OCI-M2 (cell line): Measurements from ENCODE around the gene ZBED3.

Source experiments
- DNase-seq: peaks from one replicate; lab custom pipeline; 2025; ENCODE audit not compliant: unreplicated experiment; lab: John Stamatoyannopoulos, UW

Gene ZBED3

DNA sequence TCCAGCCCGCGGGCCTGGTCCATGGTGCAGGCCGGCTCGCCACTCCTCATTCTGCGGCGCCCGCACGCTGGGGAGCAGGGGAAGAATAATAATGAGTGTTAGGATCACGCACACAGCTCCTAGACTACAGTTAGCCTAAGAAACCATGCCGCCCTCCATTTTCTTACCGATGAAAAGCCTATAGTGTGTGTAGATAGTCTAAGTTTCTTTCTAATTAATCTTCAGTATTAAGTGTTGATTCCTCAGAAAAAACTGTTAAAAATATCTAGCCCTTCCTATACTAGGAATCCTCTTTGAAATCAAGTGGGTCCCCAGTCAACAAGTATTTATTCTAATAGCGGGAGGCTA is 9.3 kb downstream of the ZBED3 start:
- DNase-seq: no peak

DNA sequence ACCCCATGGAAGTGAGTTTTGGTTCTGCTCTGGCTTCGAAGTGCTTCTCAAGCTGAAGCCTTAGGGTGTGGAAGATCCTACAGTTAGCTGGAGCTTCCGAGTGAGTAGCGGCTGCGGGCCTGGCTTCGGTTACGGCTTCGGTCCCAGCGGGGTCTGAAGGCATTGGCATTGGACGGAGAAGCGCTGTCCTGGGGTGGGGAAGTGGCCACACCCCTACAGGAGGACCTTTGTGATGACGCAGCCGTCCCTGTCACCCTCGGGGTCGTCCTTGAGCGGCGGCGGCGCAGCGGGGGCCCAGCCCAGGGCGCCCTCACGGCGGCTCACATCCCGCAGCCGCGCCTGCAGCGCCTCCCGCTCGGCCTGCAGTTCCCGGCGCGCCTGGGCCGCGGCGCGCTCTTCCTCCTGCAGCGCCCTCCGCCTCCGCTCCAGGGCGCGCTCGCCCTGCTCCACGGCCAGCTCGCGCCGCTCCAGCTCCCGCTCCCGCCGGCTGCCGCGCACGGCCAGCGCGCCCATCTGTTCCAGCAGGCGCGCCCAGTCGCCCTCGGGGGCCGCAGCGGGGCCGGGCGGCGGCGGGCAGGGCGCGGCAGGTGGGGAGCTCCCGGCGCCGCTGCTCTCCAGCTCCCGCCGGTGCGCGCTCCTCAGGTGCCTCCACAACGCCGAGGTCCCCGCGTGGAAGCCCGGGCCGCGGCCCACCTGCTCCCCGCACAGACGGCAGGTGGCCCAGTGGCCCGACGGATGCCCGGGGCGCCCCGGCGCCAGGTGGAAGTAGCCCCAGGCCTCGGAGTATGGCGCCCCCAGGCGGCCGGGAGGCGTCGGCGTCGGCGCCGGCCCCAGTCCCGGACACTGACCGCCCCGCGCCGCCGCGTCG is 9.9 kb downstream of the ZBED3 start:
- DNase-seq: peak; percentile 25

DNA sequence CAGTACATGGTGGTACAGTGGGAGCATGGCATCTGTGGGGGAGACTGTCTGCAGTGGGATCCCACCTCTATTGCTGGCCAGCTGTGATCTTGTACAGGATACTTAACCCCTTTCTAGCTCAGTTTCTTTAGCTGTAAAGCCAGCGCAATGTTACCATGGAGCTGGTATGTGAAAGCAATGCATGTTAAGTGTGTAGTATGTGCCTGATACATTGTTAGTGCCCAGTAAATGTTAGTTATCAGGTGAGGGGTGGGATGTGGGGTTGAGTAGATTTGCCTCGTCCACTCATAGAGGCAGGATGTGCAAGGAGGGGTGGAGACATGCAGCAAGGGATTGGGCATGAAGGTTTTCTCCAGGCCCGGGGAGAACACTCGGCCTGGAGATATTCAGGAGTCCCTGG is 12.3 kb downstream of the ZBED3 start:
- no peak for DNase-seq

DNA sequence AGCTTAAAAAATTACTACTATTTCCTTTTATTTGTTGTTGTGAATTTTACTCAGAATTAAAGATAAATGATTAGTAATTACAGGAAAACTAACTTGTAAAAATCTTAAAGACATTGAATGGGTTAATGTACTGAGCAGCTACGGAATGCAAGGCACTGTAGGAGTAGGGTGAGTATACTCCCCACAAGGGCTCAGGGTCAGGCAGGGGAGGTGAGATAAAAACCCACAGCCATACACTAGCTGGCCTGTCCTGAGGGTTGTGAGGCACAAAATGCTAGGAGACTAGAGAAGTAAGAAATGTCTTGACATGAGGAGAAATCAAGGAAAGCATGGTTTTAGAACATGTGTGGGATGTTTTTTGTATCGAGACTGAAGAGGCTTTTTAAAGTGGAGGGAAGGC is 13.4 kb downstream of the ZBED3 start:
- no peak for DNase-seq

DNA sequence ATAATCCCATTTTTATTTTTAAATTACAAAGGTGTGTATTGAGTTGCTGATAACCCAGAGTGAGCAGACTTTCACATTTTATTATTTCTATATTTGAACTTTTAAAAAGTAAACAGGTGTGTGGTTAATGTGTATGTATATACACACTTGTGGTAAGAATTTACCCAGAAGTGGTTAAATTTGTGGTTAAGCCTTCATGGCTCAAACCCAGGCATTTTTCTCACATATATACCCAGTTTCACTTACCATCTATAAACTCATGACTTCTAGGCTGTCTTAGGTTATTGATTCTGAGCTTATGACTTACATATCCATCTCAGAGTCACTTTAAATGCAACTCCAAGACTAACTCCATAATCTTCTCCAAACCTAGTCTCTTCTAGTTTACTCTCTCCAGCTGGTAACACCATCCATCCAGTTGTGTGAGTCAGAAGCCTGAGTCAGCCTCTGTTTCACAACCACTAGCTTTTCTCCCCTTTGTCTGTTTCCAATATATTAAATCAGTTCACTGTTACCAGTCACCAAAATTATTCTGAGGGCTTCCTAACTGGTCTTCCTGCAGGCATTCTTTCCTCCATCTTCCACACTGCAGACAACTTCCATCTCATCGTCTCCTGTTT is 20.2 kb downstream of the ZBED3 start:
- DNase-seq: no peak

DNA sequence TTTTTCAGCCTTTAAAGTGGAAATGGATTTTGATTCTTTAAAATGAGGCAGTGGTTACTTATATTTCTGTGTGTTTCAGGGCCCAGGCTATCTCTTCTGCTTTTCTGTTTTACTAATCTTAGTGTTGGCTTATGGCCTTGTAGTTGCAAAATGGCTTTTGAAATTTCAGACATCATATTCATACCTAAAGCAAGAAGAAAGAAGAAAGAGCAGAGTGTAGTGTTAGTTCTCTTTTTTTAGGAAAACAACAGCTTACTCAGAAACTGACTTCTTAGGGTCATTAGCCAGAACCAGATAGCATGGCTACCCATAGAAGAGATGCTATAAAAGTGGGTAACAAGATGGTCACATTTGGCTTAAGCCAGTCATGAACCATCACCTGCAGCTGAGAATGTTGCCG is 20.9 kb downstream of the ZBED3 start:
- no peak for DNase-seq

DNA sequence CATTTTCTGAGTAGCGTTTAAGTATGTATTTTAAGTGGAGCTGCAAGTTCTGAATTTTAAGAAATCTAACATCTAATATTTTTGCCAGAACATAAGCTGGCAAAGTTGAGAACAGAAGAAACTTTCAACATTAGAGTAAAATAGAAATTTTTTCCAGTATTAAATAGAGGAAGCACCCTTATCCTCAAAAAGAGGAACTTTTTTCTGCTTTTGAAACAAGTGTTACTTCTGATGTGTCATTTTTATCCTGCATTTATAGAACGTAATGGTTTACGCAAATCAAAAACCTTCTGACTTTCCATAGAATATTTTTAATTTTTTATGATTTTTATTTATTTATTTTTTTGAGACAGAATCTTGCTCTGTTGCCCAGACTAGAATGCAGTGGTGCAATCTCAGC is 21.8 kb downstream of the ZBED3 start:
- DNase-seq: no peak

DNA sequence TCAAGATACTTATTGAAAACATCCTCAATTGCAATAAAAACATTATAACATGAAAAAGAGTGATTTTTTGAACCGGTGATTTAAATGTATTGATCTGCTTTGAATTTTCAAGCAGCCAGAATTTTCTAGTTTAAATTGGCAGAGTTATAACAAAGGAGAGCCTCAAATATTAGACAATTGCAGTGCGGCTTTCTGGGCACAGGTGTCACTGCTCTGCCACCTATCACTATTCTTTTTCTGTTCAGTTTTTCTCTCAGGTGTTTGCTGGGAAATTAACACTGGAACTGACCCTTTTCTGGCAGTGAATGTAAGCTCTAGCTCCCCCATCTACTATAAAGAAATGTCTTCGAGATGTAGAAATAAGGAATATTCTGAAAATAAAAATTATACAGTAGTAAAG is 23.0 kb downstream of the ZBED3 start:
- DNase-seq: no peak

DNA sequence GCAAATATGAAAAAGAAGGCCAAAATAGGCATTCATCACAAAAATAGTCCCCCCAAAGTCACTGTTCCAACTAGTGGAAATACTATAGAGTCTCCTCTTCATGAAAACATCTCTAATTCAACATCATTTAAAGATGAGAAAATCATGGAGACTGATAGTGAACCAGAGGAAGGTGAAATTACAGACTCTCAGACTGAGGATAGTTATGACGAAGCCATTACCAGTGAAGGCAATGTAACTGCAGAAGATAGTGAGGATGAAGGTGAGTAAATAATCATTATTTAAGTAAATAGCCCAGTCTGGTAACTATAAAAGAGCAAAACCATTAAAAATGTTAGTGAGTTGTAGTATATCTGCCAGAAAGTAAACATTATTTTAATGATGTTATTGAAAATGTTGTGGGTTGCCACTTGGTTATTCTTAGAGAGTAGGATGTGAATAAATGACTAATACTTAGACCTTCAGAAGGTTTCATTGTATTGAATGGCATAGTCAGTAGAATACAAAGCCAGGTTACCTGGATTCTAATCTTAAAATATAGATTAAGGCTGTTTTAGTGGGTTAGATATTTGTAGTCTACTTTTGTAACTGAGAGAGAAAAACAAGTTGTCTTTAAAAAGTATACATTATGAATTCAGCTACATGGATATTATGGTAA is 40.5 kb downstream of the ZBED3 start:
- DNase-seq: no peak

DNA sequence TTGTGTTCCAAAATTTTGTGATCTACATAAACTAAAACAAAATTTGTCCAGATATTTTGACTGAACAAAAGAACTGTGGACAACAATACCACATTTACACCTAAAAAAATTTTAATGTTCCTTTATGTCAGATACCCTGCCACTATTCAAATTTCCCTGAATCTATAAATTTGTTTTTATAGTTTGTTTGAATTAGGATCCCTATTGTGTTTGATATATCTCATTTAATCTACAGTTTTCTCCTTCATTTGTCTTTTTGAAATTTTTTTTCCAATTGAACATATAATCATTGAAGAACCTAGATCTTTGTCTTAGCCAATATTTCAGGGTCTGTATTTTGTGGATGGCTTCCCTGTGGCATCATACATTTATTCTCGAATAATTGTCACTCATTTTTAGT is 51.1 kb downstream of the ZBED3 start:
- no peak for DNase-seq

DNA sequence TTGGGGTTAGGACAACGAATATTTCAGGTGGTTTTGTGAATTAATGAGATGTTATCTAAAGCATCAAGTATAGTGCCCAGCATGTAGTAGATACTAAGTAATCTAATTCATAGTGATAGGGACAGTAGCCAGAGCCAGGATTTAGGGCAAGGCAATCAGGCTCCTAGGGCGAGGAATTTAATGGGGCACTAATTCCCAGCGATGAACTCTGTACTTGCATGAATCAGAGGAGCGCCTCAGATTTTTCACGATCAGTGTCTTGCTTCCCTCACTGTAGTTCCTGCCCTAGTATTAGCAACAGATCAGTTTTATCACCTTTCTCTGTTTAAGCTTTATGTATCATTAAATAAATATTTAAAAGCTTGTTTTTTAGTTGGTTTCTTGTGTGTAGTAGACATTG is 53.7 kb downstream of the ZBED3 start:
- no peak for DNase-seq

DNA sequence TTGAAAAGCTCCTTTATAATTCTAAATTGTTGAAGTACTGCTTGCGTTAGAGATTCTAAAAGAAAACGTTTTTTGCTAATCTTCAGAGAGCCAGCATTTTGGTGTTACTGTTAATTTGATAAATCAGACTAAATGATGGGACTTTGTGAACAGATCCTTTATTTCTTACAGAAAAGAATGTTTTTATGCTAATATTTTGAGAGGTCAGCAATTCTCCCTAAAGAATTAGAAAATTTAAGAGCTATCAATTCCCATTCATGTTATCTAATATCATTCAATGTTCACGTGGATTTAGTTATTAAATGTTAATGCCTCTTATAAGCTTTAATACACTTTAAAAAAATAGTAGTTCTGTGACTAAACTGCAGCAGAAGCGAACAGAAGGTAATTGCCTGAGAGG is 54.5 kb downstream of the ZBED3 start:
- no peak for DNase-seq

DNA sequence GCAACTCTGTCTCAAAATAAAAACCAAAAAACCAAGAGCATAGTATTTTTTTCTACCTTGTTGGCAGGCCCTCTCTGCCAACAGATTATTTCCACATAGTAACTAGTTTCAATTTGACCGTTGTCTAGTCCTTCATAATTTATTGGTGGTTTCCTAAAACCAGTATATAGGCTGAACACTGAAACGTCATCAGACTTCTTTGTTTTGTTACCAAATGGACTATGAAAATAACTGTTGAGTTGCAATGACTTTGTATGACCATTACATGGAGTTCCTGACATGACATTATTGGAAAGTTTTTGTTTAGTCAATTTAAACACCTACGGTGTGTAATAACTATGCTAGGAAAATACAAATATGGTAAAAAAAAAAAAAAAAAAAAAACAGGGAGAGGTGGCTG is 55.2 kb downstream of the ZBED3 start:
- DNase-seq: no peak

DNA sequence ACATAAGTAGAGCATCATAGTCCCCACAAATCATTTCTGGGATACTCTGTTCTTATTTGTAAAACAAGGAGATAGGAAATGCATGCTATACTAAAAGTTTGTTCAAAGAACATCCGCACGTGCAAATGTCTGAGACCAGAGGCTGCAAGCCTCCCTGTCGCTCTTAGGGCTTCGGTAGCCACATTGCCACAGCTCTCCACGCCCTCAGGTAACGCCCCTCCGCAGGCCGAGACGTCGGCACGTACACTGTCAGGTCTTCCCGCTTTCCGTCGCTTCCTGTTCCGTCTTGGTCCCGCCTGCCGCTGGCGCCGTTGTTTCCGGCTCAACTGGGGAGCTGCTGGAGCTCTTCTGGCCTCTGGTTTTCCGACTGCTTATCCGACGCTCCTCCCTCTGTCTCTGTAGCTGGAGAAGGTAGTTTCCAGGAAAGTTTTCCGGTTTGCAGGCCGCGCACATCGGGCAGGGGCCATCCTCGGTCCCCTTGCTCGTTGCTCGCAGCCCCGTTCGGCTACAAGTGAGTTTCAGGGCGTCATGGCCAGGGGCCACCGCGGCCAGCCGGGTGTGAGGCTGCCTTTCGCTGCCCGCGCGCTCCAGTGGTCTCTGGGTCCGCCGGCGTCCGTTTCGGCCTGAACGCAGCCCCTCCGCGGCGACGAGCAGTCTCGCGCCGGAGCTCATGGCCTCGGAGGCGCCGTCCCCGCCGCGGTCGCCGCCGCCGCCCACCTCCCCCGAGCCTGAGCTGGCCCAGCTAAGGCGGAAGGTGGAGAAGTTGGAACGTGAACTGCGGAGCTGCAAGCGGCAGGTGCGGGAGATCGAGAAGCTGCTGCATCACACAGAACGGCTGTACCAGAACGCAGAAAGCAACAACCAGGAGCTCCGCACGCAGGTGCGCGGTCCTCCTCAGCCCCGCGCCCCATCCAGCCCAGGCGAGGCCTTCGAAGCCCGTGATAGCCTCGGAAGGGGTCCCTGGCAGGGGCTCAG is 56.7 kb downstream of the ZBED3 start, which contains the start of gene AGGF1:
AGGF1 (plus strand) TSS at position 308 of the 975 bp plus-strand sequence; CDS start at position 671, 363 bp downstream.
- peak; percentile 67 for DNase-seq

DNA sequence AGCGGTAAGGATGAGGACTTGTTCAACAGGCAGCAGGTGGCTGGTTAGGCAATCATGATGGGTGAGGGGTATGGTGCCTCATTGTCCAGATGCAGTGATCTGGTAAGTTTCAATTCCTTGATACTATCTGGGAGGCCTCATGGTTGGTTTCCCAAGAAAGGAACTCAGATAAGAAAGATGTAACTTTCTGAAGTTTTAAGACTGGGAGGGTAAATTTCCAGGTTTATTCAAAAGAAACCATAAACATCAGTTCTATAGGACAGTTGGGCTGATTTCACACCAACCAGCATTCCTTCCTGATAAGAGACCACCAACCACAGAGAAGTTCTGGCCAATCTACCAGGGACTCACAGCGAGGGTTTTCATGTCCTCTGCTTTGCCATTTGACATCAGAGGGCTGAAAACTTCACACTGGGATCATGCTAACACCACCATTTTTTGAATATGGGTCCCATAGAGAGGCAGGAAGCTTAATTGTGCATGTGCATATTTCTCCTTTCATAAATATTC is 57.7 kb downstream of the ZBED3 start:
- no peak for DNase-seq

DNA sequence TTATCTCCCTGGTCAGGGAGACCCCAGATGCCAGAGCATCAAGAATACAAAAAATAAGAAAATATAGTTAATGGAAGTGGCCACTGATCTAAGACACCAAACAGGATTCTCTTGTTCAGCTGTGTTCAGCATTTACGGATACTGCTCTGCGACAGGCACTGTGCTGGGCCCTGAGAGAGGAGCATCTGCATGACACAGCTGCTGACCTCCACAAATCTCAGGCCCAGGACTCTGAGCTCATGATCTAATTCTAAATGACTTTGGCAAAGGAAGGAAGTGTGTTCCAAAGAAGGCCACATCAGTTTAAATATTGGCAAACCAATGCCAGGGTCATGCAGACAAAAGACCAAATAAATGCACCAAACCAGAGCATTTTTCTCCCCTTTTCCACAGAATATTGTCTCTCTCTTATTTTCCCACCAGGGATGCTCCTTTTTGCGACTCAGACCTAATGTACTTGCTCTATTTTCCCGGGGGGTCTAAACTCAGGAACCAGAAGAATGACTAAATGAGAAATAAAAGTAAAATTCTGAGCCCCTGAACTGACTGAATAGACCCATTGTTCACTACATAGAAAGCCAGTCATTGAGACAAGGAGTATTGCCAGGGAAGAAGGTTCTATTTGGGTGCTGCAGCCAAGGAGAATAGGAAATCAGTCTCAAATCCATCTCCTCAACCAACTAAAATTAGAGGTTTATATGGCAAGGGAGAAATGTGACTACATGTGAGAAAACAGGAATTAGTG is 58.3 kb downstream of the ZBED3 start:
- DNase-seq: no peak

DNA sequence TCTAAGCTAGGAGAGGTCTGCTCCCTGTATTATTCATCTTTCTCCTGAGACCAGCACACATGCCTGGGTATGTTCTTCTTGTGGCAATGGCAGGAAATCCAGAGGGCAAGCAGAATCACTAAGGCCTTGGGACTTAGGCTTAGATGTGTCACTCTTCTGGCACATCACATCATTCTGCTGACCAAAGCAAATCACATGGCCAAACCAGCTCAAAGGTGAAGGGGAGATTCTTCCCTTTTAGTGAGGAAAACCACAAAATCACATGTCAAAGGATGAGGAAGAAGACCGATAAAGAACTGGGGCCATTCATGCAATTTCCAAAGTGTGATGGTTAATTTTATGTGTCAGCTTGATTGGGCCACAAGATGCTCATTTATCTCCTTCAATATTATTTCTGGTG is 62.6 kb downstream of the ZBED3 start:
- DNase-seq: no peak

DNA sequence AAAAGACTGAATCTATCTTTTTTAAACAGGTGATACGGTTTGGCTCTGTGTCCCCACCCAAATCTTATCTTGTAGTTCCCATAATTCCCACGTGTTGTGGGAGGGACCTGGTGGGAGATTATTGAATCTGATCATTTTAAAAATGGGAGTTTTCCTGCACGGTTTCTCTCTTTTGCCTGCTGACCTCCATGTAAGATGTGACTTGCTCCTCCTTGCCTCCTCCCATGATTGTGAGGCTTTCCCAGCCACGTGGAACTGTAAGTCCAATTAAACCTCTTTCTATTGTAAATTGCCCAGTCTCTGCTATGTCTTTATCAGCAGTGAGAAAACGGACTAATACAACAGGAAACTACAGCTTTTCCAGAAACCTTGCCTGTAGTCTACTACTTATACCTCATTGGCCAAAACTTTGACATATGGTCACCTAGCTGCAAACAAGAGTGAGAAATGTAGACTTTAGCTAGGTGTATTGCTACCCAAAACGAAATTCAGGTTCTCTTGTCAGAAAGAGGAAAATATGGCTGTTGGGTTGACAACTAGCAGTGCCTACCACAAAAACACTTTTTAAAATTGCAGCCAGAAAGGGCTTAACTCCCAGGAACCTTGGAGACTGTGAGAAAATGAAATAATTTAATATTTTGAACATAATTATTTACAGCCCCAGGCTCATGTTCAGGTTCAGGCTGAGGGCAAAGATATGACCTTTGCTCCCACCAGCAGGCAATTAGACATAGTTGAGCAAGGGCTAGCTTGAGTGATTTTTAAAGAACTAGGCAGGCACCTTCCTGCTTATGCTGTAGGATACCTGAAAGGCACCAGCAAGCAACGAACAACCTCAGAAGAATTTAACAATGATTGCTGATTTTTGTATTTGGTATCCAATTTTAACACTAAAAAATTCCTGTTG is 64.3 kb downstream of the ZBED3 start:
- no peak for DNase-seq
